HTERT RPE-1 (cell line): ENCODE data around the gene GFI1B.
"Not testable (repeated sequence)": the region's sequence is repeated elsewhere in the genome, so short reads cannot be mapped to it uniquely, and the experiment has no call there.

ENCODE experiments used
- in situ Hi-C: fragments of 300-500 bp; cut with MboI; formaldehyde crosslinking; loops from 4 replicates; pipeline ENCODE4 v1.14.3; 2020; ENCODE audit warnings: low sequenced_read_pairs

Gene GFI1B

DNA sequence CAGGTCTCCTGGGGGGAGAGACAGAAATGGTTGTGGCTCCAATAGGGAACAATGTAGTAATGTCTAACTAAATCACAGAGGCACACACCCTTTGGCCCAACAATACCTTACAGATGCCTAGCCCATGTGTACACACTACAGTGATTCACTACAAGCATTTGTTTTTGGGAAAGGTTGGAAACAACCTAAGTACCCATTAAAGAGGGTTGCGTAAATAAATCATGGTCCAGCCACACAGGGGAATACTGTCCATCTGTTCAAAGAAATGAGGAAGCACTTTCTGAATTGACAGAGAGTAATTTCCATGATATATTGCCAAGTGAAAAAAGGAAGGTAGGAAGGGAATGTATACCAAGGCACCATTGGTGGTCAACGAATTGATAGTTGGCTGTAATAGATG, 30.3 kb downstream of the GFI1B start:
- in situ Hi-C loops: no loop called here

DNA sequence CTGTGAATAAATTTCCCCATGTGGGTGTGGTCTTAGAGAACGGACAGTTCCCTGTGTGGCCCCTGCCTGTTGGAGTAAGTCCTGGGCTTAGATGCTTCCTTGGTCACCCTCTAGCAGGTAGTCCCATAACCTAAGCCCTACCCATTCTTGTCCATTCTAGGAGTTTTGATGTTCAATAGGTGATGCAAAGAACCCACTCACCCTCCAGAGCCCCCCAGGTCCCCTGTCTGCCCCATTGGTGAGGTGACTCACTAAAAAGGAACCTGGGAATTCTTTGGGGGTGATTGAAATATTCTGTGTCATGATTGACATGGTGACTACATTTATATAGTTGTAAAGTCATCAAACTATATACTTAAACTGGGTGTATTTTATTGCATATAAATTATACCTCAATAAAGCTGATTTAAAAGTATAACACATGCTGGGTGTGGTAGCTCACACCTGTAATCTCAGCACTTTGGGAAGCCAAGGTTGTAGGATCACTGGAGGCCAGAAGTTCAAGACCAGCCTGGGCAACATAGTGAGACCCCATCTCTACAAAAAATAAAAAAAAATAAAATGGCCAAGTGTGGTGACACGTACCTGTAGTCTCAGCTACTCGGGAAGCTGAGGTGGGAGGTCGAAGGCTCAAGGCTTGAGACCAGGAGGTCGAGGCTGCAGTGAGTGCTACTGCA, 31.6 kb downstream of the GFI1B start:
- in situ Hi-C loops: no loop called here

DNA sequence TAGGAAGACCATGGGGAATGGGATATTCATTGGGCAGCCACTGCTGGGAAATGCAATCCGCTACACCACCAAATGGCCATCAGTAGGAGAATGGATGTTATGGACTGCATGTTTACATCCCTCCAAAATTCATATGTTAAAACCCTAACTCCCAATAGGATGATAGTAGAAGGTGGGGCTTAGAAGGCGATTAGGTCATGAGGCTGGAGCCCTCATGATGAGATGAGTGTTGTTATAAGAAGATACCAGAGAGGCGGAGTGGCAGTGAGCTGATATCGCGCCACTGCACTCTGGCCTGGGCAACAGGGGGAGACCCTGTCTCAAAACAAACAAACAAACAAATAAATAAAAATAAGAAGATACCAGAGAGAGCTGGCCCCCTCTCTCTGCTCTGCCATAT, 36.2 kb downstream of the GFI1B start:
- in situ Hi-C loops: no loop called here

DNA sequence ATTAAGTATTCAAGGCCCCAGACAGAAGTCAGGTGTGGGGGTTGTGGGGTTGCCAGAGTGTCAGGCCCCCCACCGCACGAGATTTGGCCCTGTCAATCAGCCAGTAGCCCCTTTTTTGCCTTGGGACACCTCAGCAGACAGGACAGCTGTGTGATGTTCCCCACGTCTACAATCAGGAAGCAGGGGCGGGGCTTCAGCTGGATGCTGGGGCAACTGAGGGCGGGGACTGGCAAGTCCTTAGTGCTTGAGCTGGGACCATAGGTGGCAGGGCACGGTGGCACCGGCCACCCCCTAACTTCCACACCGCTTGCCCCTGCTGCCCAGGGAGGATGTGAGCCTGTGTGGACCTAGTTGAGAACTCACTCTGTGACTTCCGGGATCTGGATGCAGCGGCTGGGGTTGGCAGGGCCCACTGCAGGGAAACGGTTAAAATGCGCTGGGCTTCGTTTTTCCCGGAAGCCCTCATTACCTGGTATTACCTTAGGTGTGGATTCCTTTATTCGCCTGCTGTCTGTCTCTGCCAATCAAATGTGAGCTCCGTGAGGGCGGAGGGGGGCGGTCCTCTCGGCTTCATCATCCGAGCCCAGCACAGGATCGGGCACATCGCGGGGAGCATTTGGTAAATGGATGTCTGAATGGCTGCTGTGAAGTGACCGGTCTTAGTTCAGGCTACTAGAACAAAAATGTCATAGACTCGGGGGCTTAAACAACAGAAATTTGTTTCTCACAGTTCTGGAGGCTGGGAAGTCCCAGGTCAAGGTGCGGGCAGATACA, 44.8 kb downstream of the GFI1B start:
- in situ Hi-C loops: no loop called here

DNA sequence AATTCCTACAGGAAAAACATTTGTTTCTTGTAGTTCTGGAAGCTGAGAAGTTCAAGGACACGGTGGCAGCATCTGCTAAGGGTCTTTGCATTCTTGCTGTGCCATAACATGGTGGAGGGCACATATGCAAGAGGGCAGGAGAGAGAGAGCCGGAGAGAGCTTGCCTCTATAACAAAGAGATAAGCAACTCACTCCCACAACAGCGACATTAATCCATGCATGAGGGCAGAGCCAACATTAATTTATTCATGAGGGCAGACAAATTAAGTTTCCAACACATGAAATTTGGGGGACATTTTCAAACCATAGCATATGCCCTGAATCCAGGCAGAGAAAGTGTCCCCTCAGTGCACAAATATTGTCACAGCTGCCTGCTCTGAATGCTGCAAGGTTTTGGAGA, 47.9 kb downstream of the GFI1B start:
- in situ Hi-C loops: no loop called here

DNA sequence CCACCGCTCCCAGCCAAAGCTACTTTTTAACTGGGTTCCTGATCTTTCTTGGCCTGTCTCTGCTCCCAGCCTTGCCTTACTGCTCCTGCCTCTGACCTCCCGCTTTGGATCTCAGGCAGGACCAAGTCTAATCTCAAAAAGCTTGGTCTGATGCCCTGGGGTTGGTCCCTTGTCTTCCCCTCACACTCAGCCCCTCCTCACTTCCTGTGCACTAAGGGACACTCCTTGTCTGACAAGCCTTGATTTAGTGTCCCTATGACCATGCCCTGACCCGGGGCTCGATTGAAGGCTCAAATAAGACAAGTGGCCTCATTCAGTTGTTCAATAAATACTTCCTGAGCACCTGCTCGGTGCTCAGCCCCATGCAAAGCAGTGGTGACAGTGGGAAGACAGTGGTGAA, 48.6 kb downstream of the GFI1B start:
- in situ Hi-C loops: no loop called here

DNA sequence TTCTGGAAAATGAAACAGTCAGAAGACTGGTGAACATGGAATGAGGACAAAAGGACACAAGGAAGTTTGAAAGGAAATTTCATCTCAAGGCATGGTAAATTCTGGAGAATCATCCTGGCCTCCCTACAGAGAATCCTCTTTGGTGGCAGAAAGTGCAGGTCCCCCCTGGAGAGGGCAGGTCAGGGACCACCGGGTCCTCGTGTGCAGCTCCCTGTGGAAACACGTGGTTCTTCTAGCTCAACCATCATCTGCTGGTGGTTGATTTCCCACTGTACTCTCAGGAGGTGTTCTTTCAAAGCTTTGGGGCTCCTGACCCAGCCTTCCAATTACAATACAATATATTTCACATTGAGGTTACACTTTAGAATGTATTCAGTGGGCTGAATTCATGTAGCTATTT, 49.7 kb downstream of the GFI1B start:
- in situ Hi-C loops: no loop called here

DNA sequence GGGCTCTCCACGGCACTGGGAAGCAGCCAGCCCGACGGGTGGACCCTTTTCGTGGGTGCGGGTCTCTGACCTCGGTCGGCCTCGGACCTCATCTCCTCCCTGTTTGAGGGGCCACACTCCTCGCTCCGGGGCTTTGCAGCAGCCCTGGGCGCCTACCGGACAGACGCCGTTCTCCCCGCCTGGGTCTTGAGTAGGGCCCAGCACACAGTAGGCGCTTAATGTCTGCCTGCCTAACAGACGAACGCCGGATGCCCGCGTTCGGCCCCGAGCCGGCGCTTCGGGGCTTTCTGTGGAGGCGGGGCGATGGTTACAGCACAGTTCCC, 51.5 kb downstream of the GFI1B start:
- in situ Hi-C loops: no loop called here

DNA sequence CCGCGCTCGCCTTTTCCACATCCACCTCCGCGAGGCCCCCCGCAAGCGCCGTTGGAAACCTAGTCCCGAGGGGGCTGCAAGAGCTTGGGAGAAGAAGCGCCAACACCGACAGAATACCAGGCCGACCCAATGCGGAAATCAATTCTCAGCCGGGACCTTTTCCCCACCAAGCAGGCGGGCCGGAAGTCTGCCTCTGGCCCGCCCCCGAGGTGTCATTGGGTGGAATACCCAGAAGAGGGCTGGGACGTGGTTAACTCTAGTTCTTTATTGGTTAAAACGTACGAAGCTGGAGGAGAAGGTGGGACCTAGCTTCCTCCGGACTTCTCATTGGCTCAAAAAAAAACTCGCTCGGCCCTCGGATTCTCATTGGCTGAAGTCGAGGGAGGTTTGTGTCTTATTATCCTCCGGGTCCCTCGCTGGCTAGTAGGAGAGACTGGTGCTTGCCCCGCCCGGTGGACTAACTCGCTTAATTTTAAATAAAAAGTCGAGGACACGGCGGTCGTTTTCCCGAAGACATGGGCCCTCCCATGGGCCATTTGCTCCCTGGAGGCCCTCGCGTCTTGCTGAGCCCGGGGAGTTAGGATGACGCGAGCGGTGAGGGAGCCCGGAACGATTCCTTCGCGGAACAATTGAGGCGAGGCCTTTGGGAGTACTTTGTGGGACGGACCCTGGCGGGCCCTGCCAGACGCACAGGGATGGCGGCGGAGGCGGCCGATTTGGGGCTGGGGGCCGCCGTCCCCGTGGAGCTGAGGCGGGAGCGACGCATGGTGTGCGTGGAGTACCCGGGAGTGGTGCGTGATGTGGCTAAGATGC, 52.0 kb downstream of the GFI1B start, which contains the start of gene GTF3C5:
Gene GTF3C5, plus strand, starts transcription at position 681 of the 813 bp plus-strand sequence. Its CDS starts 15 bp downstream, at position 696.
- in situ Hi-C loops: no loop called here

DNA sequence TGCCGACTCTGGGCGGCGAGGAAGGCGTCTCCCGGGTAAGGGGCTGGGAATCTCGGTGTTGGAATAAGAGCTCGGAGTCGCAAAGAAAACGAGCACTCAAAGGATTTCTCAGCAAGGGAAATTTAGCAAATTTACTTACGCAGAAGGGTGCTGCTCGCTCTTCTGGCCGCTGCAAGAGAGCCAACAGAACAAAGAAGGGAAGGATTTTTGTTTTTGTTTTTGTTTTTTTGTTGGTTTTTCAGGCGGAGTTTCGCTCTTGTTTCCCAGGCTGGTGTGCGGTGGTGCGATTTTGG, 52.6 kb downstream of the GFI1B start:
- in situ Hi-C loops: no loop called here

DNA sequence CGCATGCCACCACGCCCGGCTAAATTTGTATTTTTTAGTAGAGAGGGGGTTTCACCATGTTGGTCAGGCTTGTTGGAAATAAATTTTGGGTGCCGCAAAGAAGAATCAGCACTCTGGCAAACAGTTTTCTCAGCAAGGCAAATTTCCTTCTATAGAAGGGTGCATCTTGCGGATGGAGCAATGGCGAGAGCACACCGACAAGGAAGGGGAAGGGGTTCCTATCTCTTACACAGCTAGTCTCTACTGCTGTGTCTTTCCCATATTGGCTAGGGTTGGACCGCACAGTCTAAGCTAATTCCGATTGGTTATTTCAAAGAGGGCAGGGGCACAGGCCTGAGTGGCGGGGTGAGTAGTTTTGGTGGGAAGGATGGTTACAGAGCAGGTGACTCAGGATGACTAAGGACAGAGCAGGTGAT, 53.0 kb downstream of the GFI1B start:
- in situ Hi-C loops: no loop called here

DNA sequence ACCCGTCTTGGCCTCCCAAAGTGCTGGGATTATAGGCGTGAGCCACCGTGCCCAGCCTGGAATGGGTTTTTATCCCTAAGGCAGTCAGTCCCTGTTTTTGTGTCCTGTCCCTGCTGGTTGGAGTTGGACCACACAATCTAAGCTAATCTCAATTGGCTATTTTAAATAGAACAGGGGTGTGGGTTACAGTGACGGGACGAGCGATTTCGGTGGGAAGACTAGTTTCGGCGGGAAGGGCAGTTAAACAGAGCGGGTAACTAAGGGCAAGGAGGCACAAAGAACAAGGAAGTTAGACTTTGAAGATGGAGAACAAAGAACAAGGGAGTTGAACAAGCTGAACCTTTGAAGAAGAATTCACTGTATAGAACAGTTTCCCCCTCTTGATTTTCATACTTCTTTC, 53.7 kb downstream of the GFI1B start:
- in situ Hi-C loops: no loop called here

DNA sequence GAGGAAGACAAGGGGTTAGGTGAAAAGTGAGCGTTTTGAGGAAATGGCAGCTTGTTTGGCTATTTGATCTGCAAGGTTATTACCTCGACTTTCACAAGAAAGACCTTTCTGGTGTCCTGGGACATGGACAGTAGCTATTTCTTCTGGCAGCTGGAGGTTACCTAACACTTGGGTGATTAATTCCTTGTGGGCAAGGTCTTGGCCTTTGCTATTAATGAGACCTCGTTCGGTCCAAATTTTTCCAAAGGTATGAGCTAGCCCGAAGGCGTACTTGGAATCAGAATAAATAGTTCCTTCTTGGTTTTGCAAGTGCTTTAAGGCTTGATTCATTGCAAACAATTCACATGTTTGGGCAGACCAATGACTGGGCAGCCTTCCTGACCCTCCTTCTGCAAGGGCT, 57.2 kb downstream of the GFI1B start:
- in situ Hi-C loops: no loop called here

DNA sequence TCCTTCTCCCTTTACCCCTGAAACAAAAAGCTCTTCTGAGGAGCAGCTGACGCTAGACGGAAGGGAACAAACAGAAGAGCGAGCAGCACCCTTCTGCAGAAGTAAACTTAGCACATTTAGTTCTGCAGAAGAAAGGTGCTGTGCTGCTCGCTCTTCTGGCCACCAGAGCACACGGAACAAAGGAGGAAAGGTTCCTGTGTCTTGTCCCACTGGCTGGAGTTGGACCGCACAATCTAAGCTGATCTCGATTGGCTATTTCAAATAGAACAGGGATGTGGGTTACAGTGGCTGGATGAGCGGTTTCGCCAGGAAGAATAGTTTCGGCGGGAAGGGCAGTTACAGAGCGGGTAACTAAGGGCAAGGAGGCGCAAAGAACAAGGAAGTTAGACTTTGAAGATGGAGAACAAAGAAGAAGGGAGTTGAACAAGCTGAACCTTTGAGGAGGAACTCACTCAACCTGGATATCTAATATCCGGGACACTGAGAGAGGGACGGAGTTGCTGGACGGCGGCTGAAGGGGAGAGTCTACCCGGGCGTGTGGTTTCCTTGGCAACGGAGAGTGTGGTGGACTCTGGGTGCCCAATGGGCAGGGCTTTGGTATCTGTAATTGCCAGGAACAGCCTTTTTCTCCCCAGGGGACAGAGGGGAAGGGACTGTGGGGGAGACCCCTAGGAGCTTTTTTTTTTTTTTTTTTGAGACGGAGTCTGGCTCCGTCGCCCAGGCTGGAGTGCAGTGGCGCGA, 59.5 kb downstream of the GFI1B start:
- in situ Hi-C loops: no loop called here

DNA sequence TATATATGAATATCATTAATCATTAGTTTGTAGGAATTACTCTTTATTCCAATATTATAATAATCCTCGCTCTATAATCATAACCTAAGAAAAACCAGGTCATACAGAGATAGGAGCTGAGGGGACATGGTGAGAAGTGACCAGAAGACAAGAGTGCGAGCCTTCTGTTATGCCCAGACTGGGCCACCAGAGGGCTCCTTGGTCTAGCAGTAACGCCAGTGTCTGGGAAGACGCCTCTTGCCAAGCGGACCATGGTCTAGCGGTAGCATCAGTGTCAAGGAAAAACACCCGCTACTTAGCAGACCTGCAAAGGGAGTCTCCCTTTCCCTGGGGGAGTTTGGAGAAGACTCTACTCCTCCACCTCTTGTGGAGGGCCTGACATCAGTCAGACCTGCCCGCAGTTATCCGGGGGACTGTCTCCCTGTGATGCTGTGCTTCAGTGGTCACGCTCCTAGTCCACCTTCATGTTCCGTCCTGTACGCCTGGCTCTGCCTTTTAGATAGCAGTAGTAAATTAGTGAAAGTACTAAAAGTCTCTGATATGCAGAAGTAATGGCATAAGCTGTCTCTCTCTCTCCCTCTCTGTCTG, 62.5 kb downstream of the GFI1B start:
- in situ Hi-C loops: not testable (repeated sequence)
